ENCODE data around the gene DNAJC15.

GRCh38 chr13:43129511-43130110 lies 106.2 kb downstream of the DNAJC15 start:
- TF ChIP-seq EZH2 (IDR thresholded peaks at IDR 0.05; ENCODE audit: low read length, missing control alignments) = no peak
- TF ChIP-seq, protein P1, sequence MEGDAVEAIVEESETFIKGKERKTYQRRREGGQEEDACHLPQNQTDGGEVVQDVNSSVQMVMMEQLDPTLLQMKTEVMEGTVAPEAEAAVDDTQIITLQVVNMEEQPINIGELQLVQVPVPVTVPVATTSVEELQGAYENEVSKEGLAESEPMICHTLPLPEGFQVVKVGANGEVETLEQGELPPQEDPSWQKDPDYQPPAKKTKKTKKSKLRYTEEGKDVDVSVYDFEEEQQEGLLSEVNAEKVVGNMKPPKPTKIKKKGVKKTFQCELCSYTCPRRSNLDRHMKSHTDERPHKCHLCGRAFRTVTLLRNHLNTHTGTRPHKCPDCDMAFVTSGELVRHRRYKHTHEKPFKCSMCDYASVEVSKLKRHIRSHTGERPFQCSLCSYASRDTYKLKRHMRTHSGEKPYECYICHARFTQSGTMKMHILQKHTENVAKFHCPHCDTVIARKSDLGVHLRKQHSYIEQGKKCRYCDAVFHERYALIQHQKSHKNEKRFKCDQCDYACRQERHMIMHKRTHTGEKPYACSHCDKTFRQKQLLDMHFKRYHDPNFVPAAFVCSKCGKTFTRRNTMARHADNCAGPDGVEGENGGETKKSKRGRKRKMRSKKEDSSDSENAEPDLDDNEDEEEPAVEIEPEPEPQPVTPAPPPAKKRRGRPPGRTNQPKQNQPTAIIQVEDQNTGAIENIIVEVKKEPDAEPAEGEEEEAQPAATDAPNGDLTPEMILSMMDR (conservative IDR thresholded peaks at IDR 0.05 in 1 of 2, IDR thresholded peaks at IDR 0.05 in 1 of 2; ENCODE audit: low read depth in 1 of 2, low read length in 2 of 2) = no peak

Measured in fibroblast of lung (primary cell).